Transverse colon (tissue), 4 donors: Measurements from ENCODE around the gene DAB2IP.

Experiments used
- CTCF ChIP-seq, 5 experiments: fragments of 200-600 bp in 3 of 5; fragments of 450-650 bp in 2 of 5; sonication (generic) in 3 of 5; IDR thresholded peaks; 1 replicate in 2 of 5; 2 replicates in 3 of 5; pipeline ENCODE4 v1.5.1; 2016 to 2017; ENCODE audit warnings: antibody characterized with exemption in 5 of 5, inconsistent platforms in 3 of 5, mild to moderate bottlenecking in 2 of 5, moderate library complexity in 1 of 5
- EP300 ChIP-seq: sonication (generic); formaldehyde crosslinking; IDR thresholded peaks from one replicate; pipeline ENCODE4 v1.6.1; 2017; ENCODE audit warnings: antibody characterized with exemption, low read depth
- POLR2A ChIP-seq: fragments of 450-650 bp; IDR thresholded peaks from one replicate; pipeline ENCODE4 v1.6.1; 2016; ENCODE audit warnings: antibody characterized with exemption, mild to moderate bottlenecking, moderate library complexity
- POLR2AphosphoS5 ChIP-seq, 3 donors: sonication (generic); formaldehyde crosslinking; IDR thresholded peaks; one replicate each; pipeline ENCODE4 v1.6.1; 2016; ENCODE audit warnings: antibody characterized with exemption in 3 of 3

- TF ChIP-seq CTCF (IDR thresholded peaks at IDR 0.05) (no peak), EP300 (no peak), POLR2A (no peak), POLR2AphosphoS5 (IDR thresholded peaks at IDR 0.05) (no peak)
These were observed 37.2 kb downstream of the DAB2IP start for GRCh38 chr9:121688681-121689080.
